Thoracic aorta (tissue), 2 donors: ENCODE data around the gene DDX47. TPM values are rescaled to one million over a fixed set of nuclear protein-coding genes. Genes with fewer than 3 reads are reported as not detected.
"Not testable (repeated sequence)": the region's sequence is repeated elsewhere in the genome, so short reads cannot be mapped to it uniquely, and the experiment has no call there.

Experiments
- ATAC-seq: fragments of 150-250 bp; one replicate; pipeline ENCODE4 v1.8.0; 2017; ENCODE audit warnings: low read depth; ENCODE audit not compliant: insufficient number of reproducible peaks, low FRiP score
- DNase-seq: peaks from one replicate; pipeline ENCODE4 v3.0.0-alpha.2; 2020; ENCODE audit warnings: low spot score
- H3K27ac ChIP-seq, 2 donors: fragments of 200-600 bp; sonication (generic); 1 replicate in 1 of 2; 2 replicates in 1 of 2; pipeline ENCODE4 v1.5.1; 2016; ENCODE audit warnings: mild to moderate bottlenecking in 2 of 2, moderate library complexity in 2 of 2
- H3K27me3 ChIP-seq: fragments of 200-600 bp; sonication (generic); replicated peaks from 2 replicates; pipeline ENCODE4 v1.6.0; 2016; ENCODE audit warnings: mild to moderate bottlenecking; ENCODE audit not compliant: insufficient read depth
- H3K36me3 ChIP-seq: fragments of 200-600 bp; sonication (generic); one replicate; pipeline ENCODE4 v1.5.1; 2016
- H3K4me1 ChIP-seq, 2 donors: fragments of 200-600 bp; sonication (generic); 1 replicate in 1 of 2; 2 replicates in 1 of 2; pipeline versions ENCODE4 v1.5.1 to v1.6.0; 2016; ENCODE audit warnings: low read depth in 2 of 2, mild to moderate bottlenecking in 1 of 2; ENCODE audit not compliant: control insufficient read depth in 1 of 2
- H3K4me3 ChIP-seq: fragments of 200-600 bp; sonication (generic); 2 replicates; pipeline ENCODE4 v1.5.1; 2016; ENCODE audit warnings: mild to moderate bottlenecking
- H3K9me3 ChIP-seq: fragments of 200-600 bp; sonication (generic); 2 replicates; pipeline ENCODE4 v1.5.1; 2016
- CTCF ChIP-seq: fragments of 200-600 bp; sonication (generic); IDR thresholded peaks from one replicate; pipeline ENCODE4 v1.5.1; 2019; ENCODE audit warnings: antibody characterized with exemption
- total RNA-seq, 2 donors: library from RNA; depleted of rRNA; stranded (reverse); fragments of >200 nt; gene quantifications; one replicate each; pipeline versions ENCODE4 v1.1.0 to v1.2.3, GENCODE V29; 2016

DDX47 gene
- total RNA-seq, 2 donors from 2014 or later = 43.5 to 51.1 TPM

GRCh38 chr12:12872934-12873275, 59.8 kb downstream of the DDX47 start:
- H3K9me3 ChIP-seq = no peaks in the 10 kb centered on the region
- H3K4me3 ChIP-seq = no peak overlapping the region
- H3K36me3 ChIP-seq = no peaks in the 10 kb centered on the region
- DNase-seq = no peak
- no peaks in the 10 kb centered on the region for H3K27me3 ChIP-seq
- H3K27ac ChIP-seq = no peak overlapping the region
- no peak for ATAC-seq
- TF ChIP-seq CTCF = no peak
- H3K4me1 ChIP-seq = peaks cover 2 to 19% of the 10 kb centered on the region in 2 donors

- Histone ChIP-seq H3K9me3 (no peaks in the 10 kb centered on the region), H3K27ac (no peak overlapping the region), H3K36me3 (no peaks in the 10 kb centered on the region), H3K4me3 (no peak overlapping the region), H3K27me3 (no peaks in the 10 kb centered on the region), H3K4me1 (peaks cover 5 to 29% of the 10 kb centered on the region in 2 donors)
- TF ChIP-seq CTCF = no peak
- no peak for ATAC-seq
- no peak for DNase-seq
Observed at GRCh38 chr12:12874029-12874428, 60.9 kb downstream of the DDX47 start.

GRCh38 chr12:12875301-12875700, 62.2 kb downstream of the DDX47 start:
- ATAC-seq, H3K27me3 ChIP-seq, H3K4me3 ChIP-seq, DNase-seq, H3K9me3 ChIP-seq, H3K36me3 ChIP-seq, H3K27ac ChIP-seq: not testable (repeated sequence)
- peaks cover 5 to 29% of the 10 kb centered on the region in 2 donors for H3K4me1 ChIP-seq

- Histone ChIP-seq H3K4me3 (peak overlapping the region; percentile 44), H3K36me3 (no peaks in the 10 kb centered on the region), H3K9me3 (no peaks in the 10 kb centered on the region), H3K4me1 (peaks cover 13 to 39% of the 10 kb centered on the region in 2 donors), H3K27ac (peak overlapping the region; percentile 47 to 74), H3K27me3 (no peaks in the 10 kb centered on the region)
- ATAC-seq (no peak), DNase-seq (no peak)
- no peak for TF ChIP-seq CTCF
Observed at GRCh38 chr12:12877153-12877768, 64.1 kb downstream of the DDX47 start.

- ATAC-seq = no peak
- Histone ChIP-seq H3K4me3 (peak overlapping the region; percentile 44), H3K9me3 (no peaks in the 10 kb centered on the region), H3K27me3 (no peaks in the 10 kb centered on the region), H3K36me3 (no peaks in the 10 kb centered on the region), H3K27ac (peak overlapping the region; percentile 47 to 74), H3K4me1 (peaks cover 13 to 36% of the 10 kb centered on the region in 2 donors)
- no peak for DNase-seq
- TF ChIP-seq CTCF = no peak
Observed at GRCh38 chr12:12877781-12878455, 64.8 kb downstream of the DDX47 start.

Other genes with a start within 250 kb of the DDX47 start
- gene CREBL2, start 201.5 kb upstream of the DDX47 start, total RNA-seq = 10 to 100 TPM; 41.7 to 44.6 TPM
- under 1 TPM in 1 of 2 donors, not detected in 1; 0.35 TPM for gene GPR19, start 117.2 kb upstream of the DDX47 start, total RNA-seq
- gene CDKN1B, start 96.0 kb upstream of the DDX47 start, total RNA-seq = 10 to 100 TPM; 61.9 to 63.5 TPM
- gene APOLD1, start 27.7 kb upstream of the DDX47 start, total RNA-seq = 10 to 100 TPM; 38.4 to 70.7 TPM
- gene GPRC5A, start 78.2 kb downstream of the DDX47 start, total RNA-seq = 100 to 1,000 TPM in 1 of 2 donors, 10 to 100 TPM in 1; 42.8 to 123 TPM
- not detected for gene GPRC5D, start 138.8 kb downstream of the DDX47 start, total RNA-seq
- gene HEBP1, start 186.9 kb downstream of the DDX47 start, total RNA-seq = 10 to 100 TPM; 39.9 to 57.8 TPM
- 1 to 10 TPM; 4.5 to 8.5 TPM for gene FAM234B, start 231.0 kb downstream of the DDX47 start, total RNA-seq